Measurements from ENCODE around the gene CDH4.
A peak's percentile ranks its signal among the peaks of the same experiment; 100 is the strongest.

CDH4 gene

DNA sequence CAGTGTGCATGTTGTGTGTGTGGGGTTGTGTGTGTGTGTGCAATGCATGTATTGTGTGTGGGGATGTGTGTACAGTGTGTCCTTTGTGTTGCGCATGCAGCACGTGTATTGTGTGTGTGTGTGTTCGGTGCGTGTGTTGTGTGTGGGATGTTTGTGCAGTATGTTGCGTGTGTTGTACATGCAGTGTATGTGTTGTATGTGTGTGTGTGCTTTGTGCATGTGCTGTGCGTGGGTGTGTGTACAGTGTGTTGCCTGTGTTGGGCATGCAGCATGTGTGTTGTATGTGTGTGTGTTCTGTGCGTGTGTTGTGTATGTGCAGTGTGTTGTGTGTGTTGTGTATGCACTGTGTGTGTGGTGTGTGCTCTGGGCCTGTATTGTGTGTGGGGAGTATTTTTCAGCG is 52.7 kb downstream of the CDH4 start:
- no peak for DNase-seq

DNA sequence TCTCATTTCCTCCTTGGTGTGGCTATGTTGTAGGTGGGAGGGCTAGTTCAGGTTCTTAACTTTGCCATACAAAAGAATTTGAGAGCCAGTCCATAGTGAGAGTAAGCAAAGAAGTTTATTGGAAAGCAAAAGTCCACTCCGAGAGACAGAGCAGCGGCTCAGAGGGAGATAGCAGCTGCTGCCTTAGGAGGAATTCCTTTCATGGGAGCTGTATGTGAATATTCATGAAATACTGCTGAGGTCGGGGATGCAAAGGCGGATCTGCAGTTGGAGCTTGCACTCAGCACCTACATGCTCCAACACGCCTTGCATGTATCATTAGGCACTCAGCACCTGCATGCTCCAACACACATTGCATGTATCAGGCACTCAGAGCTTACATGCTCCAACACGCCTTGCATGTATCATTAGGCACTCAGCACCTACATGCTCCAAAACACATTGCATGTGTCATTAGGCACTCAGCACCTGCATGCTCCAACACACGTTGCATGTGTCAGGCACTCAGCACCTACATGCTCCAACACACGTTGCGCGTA is 54.9 kb downstream of the CDH4 start:
- DNase-seq: no peak

DNA sequence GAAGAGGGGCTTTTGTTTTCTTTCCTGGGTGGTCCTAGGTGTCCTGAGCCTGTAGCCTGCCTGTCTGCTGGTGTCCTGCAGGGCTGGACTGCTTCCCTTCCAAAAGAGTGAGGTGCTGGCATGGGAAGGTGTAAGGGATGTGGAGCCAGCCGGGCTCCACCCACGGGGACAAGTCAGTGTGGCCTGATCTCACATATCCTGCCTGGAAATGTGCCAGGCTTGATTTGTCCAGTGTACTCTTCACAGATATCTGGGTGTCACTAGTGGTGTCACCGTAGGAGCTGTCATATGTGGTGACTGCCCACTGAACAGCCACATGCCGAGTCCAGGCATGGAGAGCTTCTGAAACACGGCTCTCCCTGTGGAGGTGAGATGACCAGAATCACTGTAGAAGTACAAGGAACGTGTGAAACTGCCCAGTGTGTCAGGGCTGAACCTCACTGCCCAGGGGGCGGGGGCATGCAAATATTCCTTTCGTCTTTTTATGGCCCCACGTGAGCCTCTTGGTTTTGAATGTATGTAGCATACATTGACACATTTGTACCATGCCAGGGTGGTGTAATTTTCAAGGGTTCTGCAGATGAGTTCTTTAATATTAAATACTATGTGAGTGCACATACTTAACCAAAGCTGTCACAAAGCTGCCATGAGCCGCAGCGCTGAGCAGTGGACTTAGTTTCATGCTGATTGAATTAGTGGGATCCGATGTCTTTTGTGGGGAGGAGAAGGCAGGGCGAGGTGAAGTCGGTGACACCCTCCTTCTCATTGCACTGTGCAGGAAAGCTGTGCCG is 55.8 kb downstream of the CDH4 start:
- no peak for DNase-seq

DNA sequence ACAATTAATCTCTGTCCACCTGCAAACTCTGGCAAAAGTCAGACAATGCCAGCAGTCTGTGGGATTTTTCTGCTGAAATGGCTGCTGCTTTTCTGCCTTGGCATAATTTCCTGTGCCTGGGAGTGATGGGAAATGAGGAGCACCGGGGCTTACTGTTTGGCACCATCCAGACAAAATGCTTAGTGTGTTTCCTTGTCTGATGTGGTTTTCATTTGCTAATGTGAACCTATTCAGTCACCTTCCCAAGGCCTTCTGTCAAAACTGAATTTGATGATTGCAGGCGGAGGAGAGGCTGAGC is 56.4 kb downstream of the CDH4 start:
- no peak for DNase-seq

DNA sequence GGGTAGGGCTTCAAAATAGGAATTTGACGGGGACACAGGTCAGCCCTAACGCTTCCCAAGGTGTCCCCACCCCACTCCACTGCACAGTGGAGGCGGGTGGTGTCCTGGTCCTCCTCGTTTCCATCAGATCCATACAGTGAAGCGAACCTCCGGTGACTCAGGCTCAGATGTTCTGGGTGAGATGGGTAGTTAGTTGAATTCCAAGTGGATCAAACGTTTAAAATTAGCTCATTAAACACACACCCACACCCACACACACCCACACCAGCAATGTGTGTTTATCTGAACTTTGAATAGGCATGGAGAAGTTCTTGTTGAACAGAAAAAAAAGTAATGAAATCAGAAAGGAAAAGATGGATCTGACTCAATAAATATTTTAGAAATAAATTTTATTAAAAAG is 58.9 kb downstream of the CDH4 start:
- no peak for DNase-seq

DNA sequence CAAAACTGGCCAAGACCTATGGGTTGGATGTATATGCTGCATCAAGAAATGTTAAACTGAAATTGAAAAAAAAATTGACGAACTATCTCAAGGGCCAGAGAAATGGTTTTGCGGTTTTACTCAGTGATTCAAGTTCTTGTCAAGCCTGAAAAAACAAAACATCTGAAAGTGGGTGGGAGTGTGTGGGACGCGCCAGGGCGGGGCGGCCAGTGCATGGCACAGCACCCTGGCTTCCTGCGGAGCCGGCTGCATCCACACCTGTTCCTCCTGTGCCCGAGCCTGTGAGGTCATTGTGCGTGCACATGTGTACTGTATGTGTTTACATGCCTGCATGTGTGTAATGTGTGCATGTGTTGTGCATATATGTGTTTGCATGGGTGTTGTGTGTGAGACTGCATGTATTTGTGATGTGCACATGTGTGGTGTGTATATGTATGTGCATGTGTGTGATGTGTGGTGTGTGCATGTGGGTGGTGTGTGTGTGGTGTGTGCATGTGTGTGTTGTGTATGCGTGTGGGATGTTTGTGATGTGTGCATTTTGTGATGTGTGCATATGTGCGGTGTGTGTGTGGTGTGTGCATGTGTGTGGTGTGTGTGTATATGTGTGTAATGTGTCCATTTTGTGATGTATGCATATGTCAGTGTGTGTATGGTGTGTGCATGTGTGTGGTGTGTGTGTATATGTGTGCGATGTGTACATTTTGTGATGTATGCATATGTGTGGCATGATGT is 59.8 kb downstream of the CDH4 start:
- DNase-seq: no peak

DNA sequence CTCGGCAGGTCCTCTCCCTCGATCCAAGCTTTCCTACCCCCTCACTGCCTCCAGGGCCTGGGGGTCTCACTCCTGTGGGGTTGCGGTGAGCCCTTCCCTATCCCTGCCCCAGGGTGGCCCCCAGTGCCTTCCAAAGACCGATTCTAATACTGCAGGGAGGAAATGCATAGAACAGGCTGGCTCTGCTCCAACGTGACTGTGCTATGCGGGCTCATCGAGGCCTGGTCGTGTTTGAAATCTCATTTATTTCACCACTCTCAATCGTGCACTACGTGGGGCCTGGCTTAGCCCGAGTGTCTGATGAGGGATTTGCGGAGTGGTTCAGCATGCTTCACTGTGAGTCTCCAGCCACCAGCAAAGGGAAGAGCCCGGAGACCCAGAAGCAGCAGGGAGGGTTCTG is 60.9 kb downstream of the CDH4 start:
- DNase-seq: no peak

DNA sequence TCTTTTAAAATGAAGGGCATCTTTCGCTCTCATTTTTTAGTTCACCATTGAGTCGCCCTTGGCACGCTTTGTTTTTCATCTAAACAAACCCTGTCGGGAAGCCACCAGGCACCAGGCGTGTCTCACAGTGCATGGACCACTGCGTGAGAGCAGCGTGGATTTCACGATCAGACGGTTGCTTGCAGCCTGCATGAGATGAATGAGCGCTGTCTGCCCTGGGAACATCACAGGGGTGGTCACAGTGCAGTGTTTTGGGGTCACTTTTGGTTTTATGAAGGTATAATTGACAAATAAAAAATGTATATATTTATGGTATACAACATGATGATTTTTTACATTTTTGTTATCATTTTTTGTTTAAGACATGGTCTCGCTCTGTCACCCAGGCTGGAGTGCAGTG is 61.3 kb downstream of the CDH4 start:
- no peak for DNase-seq

DNA sequence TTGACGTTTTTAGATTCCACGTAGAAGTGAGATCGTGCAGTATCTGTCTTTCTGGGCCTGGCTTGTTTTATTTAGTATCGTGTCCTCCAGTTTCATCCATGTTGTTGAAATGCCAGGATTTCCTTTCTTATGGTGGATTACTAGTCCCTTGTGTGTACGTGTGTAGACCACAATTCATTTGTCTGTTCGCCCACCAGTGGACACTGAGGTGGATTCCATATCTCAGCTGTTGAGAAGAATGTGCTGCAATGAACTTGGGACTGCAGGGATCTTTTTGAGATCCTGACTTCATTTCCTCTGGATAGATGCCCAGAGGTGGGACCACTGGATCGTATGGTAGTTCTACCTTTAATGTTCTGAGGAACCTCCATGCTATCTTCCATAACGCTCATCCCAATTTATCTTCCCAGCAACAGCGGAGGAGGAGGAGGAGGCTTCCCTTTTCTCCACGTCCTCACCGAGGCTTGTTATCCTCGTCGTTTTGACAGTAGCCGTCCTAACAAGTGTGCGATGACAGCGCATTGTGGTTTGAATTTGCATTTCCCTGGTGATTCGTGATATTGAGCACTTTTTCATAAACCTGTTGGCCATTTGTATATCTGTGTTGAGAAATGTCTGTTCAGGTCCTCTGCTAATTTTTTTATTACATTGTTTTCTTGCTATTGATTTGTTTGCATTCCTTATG is 62.4 kb downstream of the CDH4 start:
- no peak for DNase-seq

DNA sequence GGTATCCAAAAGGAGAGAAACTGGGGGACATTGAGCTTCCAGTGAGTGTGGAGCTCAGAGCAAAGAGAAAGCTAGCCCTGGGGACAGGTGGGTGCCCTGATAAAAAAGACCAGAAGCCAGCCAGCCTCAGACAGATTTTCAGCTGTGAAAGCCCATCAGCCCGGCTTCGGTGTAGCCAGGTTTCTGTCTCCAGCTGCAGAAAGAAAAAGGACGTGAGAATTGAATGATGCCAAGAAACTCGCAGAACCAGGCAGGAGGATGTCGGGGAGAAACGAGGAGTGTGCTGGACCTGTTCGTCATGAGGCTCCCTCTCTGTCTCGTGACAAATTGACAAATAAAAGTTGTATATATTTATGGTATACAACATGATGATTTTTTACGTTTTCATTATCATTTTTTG is 63.3 kb downstream of the CDH4 start:
- DNase-seq: no peak

DNA sequence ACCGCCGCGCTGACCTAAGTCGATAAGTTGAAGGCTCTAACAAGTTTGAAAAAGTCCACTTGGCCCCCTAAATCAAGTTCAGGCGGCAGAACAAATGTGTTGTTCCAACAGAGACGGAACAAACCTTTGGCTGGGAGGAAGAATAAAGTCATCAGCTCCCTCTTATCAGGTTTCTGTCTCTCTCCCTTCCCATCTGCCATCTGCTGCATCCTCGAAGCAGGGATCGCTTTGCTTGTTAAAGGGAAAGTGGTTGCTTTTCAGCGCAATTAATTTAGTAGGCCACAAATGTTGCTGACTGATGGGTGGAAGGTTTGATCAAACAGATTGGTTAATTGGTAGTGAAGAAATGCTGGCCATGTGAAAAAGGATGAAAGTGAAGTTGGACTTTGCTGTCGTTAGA is 64.3 kb downstream of the CDH4 start:
- DNase-seq: no peak

DNA sequence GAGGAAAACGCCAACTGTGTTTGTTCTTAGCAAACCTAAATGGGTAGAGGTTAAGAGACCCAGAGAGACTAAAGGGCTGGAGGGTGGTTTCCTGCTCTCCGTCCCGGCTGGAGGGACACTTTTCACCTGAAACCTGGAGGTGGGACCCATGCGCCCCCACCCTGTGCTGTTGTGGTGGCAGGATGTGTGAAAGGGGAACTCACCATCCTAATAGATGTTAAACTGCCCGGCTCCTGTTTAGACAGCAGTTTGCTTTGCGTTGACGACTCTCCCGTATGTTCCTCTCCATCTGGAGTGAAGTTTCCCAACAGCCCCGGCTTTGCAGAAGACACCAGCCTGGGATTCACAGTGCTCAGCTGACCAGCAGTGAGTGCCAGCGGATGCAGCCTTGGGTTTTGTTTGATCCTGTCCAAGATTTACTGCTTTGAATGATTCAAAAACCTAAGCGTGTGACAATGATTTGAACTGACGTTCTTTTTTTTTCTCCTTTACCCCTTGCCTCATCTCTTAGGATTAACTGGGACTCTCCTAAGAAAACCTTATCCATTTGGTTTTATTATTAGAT is 66.0 kb downstream of the CDH4 start:
- no peak for DNase-seq

DNA sequence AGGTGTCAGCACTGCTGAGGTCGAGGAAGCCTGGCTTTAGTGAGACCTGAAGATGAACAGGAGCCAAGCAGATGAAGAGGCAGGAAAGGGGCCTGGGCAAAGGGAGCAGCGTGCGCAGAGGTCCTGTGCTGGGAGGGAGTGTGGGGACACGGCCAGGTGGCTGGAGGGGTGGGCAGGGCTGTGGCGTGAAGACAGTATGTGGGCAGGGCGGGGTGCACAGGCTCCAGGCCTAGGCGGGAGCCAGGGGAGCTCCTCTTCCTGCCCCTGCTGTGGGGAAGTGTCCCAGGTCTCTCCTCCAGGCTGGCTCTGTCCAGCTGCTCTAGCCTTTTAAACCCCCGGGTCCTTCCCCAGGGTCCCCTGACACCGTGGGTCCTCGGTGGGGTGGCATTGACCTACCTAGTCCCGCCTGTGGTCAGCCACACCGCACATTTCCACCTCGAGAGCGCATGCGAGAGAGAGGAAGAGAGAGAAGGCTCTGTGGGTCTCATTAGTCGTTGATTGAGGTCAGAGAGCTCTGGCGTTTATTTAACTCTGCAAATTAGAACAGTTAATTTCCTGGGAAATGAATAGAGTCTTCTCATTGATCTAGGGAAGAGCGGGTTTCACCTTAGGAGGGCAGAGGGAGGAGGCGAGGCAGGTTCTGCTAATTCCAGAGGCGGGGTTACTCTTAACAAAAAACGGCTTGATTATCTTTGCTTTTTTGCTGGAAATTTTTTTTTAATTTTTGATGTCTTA is 68.8 kb downstream of the CDH4 start:
- no peak for DNase-seq

DNA sequence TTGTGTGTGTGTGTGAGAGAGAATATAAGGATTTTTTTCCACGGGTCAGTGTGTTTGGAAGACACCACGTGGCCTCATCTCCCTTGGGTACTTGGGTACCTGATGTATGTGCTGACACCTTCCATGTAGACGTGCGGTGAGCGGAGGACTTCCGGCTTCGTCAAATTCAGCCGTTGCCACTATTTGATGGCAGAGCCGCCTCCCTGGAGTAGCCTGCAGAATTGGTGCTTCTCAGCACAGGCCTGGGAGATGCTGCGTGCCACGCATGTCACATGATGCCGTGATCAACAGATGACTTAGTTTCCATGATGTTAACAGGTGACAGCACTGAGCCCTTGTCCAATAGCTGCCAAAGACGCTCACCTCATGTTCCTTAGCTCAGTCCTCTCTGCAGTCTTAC is 69.4 kb downstream of the CDH4 start:
- no peak for DNase-seq

DNA sequence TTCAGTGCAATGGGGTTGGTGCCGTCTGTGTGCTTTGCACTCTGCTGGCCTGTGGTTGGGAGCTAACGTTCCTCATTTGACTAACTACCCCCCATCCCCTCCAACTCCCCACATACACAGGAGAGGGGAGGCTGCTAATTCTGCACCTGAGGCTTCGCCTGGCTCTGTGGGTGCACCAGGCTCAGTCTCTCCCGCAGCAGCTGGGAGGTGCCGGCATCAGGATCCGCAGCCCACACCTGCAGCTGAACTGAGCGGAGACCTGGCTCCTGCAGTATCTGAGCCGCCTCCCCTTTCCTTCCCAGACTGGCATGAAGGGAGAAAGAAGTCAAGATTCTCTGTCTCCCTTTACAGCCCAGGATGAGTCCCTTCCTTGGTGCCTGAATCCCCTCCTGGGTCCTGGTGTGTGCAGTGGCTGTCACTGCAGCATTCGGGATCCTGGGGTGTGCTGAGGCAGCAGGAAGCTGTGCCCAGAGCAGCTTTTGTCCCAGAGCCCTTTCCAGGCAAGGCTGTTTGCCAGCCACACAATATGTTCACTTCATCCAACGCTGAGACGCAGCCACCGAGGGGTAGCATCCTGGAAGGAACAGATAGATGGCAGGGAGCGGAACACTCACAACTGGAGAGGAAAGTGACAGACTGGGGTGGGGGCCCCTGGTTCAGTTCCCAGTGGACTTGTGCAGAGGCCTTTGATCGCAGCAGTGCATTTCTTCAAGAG is 70.2 kb downstream of the CDH4 start:
- DNase-seq: no peak

DNA sequence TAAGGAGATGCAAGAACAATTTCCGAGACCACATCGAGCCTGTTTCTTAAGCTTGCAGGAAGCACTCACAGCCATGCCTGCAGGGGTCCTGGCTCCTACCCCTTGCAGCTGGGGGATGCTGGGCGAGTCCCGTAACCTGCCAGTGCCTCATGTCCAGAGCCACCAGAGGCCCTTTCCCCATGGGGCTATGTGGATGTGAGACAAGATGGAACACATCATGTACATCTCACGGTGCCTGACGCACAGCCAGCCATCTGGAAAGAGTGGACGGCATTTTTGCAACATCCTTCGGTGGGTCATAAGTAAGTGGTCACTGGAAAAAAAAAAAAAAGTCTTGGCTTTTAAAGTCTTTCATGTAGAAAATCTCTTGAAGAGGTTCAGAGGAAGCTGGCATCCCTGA is 72.8 kb downstream of the CDH4 start:
- no peak for DNase-seq

DNA sequence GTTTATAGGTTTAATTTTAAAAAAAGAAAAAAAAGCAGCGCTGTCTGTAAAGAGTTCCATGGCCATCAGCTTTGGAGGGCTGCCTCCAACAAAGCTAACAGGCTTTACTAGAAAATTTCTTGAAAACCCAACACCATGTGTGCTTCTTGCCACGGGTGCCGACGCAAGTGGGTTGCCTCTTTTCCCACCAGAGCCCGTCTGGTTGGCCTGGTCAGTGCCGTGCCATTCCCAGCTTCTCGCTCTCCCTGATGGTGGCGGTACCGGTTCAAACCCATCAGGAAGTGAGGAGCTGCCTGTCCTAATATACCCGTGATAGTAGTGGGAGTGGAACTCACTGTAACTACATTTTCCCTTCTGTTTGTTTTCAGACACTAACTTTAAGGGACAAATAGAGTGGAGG is 73.7 kb downstream of the CDH4 start:
- DNase-seq: no peak

DNA sequence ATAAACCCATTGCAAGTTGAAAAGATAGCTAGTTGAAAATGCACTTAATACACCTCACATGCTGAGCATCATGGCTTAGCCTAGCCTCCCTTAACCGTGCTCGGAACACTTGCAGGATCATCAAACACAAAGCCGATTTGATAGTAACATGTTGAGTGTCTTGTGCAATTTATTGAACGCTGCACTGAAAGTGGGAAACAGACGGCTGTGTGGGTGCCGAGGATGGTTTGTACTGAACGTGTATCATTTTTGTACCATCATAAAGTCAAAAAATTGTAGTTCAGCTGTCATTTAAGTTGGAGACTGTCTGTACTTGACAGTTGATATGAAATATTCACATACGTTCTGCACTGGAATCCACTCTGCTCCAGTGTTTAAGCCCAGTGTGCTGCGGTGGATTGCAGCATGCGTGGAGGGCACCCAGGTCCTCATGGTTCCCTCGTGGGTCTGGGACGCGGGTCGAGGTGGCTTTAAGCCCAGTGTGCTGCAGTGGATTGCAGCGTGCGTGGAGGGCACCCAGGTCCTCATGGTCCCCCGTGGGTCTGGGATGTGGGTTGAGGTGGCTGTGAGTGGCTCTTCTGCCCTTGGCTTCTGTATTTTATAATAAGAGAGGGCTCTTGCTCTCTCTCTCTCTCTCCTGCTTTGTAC is 77.0 kb downstream of the CDH4 start:
- DNase-seq: peak; percentile 49

DNA sequence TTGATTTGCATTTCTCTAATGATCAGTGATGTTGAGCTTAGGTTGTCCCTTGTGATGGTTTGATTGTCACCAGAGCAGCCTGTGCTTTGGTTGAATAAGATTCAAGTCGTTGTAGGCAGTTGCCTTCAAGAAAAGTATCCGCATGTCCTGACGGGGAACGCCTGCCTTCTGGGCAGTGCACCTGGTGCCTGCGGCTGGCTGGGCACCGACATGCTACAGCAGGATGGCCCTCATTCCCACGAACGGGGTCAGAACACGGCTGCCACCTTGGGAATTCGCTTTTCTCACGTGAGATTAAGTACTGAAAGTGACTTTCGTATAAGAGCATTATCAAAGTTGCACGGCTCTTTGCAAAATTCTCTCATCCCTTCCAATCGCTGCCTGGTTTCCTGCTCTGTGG is 78.4 kb downstream of the CDH4 start:
- no peak for DNase-seq

DNA sequence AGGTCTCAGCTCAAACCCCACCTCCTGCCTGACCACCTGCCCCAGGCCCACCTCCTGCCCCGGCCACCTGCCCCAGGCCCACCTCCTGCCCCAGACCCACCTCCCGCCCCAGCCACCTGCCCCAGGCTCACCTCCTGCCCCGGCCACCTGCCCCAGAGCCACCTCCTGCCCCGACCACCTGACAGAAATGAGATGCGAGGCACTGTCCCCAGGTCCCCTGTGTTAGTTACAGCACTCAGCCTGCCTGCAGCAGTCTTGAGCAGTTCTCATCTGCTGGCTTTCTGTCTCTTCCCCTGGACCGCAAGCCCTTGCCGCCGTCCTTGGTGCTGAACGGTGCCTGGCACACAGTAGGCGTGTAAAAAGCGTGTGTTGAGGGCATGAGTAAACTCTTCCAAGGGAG is 79.5 kb downstream of the CDH4 start:
- DNase-seq: no peak
